Measurements from ENCODE around the gene KCNN3.
"Not testable (repeated sequence)": the region's sequence is repeated elsewhere in the genome, so short reads cannot be mapped to it uniquely, and the experiment has no call there.

DNA sequence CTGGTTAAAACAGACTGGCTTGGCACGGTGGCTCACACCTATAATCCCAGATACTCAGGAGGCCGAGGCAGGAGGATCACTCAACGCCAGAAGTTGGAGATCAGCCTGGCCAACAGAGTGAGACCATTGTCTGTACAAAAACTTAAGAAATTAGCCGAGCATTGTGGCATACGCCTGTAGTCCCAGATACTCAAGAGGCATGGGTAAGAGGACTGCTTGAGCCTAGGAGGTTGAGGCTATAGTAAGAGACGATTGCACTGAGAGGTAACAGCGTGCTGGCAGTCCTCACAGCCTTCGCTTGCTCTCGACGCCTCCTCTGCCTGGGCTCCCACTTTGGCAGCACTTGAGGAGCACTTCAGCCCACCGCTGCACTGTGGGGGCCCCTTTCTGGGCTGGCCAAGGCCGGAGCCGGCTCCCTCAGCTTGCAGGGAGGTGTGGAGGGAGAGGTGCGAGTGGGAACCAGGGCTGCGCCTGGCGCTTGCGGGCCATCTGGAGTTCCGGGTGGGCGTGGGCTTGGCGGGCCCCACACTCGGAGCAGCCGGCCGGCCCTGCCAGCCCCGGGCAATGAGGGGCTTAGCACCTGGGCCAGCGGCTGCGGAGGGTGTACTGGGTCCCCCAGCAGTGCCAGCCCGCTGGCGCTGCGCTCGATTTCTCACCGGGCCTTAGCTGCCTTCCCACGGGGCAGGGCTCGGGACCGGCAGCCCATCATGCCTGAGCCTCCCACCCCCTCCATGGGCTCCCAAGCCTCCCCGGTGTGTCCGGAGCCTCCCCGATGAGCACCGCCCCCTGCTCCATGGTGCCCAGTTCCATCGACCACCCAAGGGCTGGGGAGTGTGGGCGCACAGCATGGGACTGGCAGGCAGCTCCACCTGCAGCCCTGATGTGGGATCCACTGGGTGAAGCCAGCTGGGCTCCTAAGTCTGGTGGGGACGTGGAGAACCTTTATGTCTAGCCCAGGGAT, 199.5 kb downstream of the KCNN3 start:
- TF ChIP-seq IRF2 (CRISPR knock-in tag; IDR thresholded peaks at IDR 0.05; ENCODE audit: borderline replicate concordance, low read depth); OVOL2 (CRISPR knock-in tag; IDR thresholded peaks at IDR 0.05; ENCODE audit: borderline replicate concordance); CREB1 (CRISPR knock-in tag; IDR thresholded peaks at IDR 0.05); SP1 (CRISPR knock-in tag; conservative IDR thresholded peaks at IDR 0.05); ZNF317 (CRISPR knock-in tag; IDR thresholded peaks at IDR 0.05; ENCODE audit: borderline replicate concordance, low read depth); NFYB (CRISPR knock-in tag; conservative IDR thresholded peaks at IDR 0.05; ENCODE audit: low read depth); ZBTB21 (CRISPR knock-in tag; IDR thresholded peaks at IDR 0.05; ENCODE audit: borderline replicate concordance): not testable (repeated sequence)
- TF ChIP-seq, protein P1, sequence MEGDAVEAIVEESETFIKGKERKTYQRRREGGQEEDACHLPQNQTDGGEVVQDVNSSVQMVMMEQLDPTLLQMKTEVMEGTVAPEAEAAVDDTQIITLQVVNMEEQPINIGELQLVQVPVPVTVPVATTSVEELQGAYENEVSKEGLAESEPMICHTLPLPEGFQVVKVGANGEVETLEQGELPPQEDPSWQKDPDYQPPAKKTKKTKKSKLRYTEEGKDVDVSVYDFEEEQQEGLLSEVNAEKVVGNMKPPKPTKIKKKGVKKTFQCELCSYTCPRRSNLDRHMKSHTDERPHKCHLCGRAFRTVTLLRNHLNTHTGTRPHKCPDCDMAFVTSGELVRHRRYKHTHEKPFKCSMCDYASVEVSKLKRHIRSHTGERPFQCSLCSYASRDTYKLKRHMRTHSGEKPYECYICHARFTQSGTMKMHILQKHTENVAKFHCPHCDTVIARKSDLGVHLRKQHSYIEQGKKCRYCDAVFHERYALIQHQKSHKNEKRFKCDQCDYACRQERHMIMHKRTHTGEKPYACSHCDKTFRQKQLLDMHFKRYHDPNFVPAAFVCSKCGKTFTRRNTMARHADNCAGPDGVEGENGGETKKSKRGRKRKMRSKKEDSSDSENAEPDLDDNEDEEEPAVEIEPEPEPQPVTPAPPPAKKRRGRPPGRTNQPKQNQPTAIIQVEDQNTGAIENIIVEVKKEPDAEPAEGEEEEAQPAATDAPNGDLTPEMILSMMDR (IDR thresholded peaks at IDR 0.05): not testable (repeated sequence)
- TF ChIP-seq, protein P2, sequence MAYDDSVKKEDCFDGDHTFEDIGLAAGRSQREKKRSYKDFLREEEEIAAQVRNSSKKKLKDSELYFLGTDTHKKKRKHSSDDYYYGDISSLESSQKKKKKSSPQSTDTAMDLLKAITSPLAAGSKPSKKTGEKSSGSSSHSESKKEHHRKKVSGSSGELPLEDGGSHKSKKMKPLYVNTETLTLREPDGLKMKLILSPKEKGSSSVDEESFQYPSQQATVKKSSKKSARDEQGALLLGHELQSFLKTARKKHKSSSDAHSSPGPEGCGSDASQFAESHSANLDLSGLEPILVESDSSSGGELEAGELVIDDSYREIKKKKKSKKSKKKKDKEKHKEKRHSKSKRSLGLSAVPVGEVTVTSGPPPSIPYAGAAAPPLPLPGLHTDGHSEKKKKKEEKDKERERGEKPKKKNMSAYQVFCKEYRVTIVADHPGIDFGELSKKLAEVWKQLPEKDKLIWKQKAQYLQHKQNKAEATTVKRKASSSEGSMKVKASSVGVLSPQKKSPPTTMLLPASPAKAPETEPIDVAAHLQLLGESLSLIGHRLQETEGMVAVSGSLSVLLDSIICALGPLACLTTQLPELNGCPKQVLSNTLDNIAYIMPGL (CRISPR knock-in tag; IDR thresholded peaks at IDR 0.05): not testable (repeated sequence)
- TF ChIP-seq, protein P3, sequence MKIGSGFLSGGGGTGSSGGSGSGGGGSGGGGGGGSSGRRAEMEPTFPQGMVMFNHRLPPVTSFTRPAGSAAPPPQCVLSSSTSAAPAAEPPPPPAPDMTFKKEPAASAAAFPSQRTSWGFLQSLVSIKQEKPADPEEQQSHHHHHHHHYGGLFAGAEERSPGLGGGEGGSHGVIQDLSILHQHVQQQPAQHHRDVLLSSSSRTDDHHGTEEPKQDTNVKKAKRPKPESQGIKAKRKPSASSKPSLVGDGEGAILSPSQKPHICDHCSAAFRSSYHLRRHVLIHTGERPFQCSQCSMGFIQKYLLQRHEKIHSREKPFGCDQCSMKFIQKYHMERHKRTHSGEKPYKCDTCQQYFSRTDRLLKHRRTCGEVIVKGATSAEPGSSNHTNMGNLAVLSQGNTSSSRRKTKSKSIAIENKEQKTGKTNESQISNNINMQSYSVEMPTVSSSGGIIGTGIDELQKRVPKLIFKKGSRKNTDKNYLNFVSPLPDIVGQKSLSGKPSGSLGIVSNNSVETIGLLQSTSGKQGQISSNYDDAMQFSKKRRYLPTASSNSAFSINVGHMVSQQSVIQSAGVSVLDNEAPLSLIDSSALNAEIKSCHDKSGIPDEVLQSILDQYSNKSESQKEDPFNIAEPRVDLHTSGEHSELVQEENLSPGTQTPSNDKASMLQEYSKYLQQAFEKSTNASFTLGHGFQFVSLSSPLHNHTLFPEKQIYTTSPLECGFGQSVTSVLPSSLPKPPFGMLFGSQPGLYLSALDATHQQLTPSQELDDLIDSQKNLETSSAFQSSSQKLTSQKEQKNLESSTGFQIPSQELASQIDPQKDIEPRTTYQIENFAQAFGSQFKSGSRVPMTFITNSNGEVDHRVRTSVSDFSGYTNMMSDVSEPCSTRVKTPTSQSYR (CRISPR knock-in tag; IDR thresholded peaks at IDR 0.05): not testable (repeated sequence)
- TF ChIP-seq, protein P4, sequence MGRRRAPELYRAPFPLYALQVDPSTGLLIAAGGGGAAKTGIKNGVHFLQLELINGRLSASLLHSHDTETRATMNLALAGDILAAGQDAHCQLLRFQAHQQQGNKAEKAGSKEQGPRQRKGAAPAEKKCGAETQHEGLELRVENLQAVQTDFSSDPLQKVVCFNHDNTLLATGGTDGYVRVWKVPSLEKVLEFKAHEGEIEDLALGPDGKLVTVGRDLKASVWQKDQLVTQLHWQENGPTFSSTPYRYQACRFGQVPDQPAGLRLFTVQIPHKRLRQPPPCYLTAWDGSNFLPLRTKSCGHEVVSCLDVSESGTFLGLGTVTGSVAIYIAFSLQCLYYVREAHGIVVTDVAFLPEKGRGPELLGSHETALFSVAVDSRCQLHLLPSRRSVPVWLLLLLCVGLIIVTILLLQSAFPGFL (CRISPR knock-in tag; IDR thresholded peaks at IDR 0.05; ENCODE audit: borderline replicate concordance): not testable (repeated sequence)

Data from WTC11 (cell line).